HL-60 (cell line): ENCODE results near the gene TBC1D1.

Experiments used
- DNase-seq, 2 experiments: peaks; one replicate each; pipeline ENCODE4 v3.0.0-alpha.2; 2010 to 2020; ENCODE audit warnings: low read depth in 1 of 2, low spot score in 1 of 2
- H3K27ac ChIP-seq: fragments of 250-450 bp; sonication (Bioruptor Pico); replicated peaks from 2 replicates; pipeline ENCODE4 v1.5.1; 2020; ENCODE audit warnings: mild to moderate bottlenecking, moderate library complexity
- H3K27me3 ChIP-seq: fragments of 250-450 bp; sonication (Bioruptor Pico); 2 replicates; pipeline ENCODE4 v1.5.1; 2021; ENCODE audit warnings: mild to moderate bottlenecking, moderate library complexity; ENCODE audit not compliant: insufficient read depth, poor library complexity, severe bottlenecking
- H3K4me3 ChIP-seq: replicated peaks from 2 replicates; pipeline ENCODE4 v1.5.1; 2011; ENCODE audit warnings: mild to moderate bottlenecking, control low read depth, low read length; ENCODE audit not compliant: insufficient read depth
- CTCF ChIP-seq: IDR thresholded peaks from one replicate; pipeline ENCODE4 v1.5.1; 2011; ENCODE audit warnings: low read length, control low read depth, inconsistent platforms; ENCODE audit not compliant: insufficient read depth
- GABPA ChIP-seq: IDR thresholded peaks from 2 replicates; pipeline ENCODE4 v1.6.1; 2012; ENCODE audit warnings: low read depth
- POLR2AphosphoS5 ChIP-seq: IDR thresholded peaks from 2 replicates; pipeline ENCODE4 v1.6.1; 2012; ENCODE audit warnings: low read depth
- SPI1 ChIP-seq: IDR thresholded peaks from 2 replicates; pipeline ENCODE4 v1.6.1; 2012; ENCODE audit warnings: low read depth, mild to moderate bottlenecking, borderline replicate concordance
- TF ChIP-seq, protein P1 (sequence below): IDR thresholded peaks from 2 replicates; pipeline ENCODE4 v1.6.1; 2012; ENCODE audit warnings: low read depth; ENCODE audit not compliant: insufficient replicate concordance

Gene TBC1D1

DNA sequence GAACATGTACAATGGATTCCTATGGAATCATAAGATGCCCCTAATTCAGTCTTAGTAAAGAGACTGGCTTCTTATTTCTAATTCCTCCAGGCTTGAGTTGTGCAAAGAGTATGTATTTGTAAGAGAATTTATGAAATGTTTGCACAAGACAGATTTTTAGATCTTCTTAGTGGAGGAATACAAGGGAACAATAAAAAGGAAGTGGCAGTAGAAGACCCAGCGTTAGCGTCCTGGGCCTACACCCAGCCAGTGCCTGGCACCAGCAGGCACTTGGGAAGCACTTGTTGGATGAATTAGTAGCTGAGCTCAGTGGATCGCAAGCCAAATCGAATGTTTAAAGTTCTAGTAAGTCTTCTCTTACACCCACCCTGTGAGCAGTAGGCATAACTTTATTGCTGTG, 226.7 kb downstream of the TBC1D1 start:
- Histone ChIP-seq H3K27me3 (no peaks in the 10 kb centered on the region), H3K27ac (no peak overlapping the region), H3K4me3 (no peak overlapping the region)
- TF ChIP-seq SPI1 = peak; percentile 76; the same call in 1 of the 2 replicates
- TF ChIP-seq POLR2AphosphoS5 = no peak
- DNase-seq = peak in 1 of 2 experiments; percentile 20

GRCh38 chr4:38119668-38120385, 228.9 kb downstream of the TBC1D1 start:
- Histone ChIP-seq H3K4me3 (no peak overlapping the region), H3K27me3 (no peaks in the 10 kb centered on the region), H3K27ac (no peak overlapping the region)
- no peak for DNase-seq
- TF ChIP-seq POLR2AphosphoS5 (no peak), CTCF (no peak), SPI1 (no peak), GABPA (no peak)
- TF ChIP-seq, protein P1, sequence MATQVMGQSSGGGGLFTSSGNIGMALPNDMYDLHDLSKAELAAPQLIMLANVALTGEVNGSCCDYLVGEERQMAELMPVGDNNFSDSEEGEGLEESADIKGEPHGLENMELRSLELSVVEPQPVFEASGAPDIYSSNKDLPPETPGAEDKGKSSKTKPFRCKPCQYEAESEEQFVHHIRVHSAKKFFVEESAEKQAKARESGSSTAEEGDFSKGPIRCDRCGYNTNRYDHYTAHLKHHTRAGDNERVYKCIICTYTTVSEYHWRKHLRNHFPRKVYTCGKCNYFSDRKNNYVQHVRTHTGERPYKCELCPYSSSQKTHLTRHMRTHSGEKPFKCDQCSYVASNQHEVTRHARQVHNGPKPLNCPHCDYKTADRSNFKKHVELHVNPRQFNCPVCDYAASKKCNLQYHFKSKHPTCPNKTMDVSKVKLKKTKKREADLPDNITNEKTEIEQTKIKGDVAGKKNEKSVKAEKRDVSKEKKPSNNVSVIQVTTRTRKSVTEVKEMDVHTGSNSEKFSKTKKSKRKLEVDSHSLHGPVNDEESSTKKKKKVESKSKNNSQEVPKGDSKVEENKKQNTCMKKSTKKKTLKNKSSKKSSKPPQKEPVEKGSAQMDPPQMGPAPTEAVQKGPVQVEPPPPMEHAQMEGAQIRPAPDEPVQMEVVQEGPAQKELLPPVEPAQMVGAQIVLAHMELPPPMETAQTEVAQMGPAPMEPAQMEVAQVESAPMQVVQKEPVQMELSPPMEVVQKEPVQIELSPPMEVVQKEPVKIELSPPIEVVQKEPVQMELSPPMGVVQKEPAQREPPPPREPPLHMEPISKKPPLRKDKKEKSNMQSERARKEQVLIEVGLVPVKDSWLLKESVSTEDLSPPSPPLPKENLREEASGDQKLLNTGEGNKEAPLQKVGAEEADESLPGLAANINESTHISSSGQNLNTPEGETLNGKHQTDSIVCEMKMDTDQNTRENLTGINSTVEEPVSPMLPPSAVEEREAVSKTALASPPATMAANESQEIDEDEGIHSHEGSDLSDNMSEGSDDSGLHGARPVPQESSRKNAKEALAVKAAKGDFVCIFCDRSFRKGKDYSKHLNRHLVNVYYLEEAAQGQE = no peak

DNA sequence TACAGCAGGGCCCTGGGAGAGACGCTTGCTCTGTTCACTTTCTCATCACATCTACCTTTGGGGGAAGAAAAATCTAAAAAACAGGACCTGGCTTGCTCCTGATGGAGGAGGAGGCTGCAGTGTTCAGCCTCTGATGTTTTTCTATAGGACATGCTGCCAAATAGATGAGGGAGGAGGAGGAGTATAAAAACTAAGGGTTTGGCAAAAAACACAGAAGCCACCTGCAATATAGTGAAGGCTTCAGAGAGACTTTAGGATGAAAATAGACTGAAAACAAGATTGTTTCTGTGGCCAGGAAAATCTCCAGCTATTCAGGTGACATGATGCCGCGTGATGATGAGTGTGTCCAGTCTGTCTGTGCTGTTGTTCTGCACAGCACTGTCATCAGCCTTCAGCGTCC, 229.9 kb downstream of the TBC1D1 start:
- Histone ChIP-seq H3K27ac (no peak overlapping the region), H3K27me3 (no peaks in the 10 kb centered on the region), H3K4me3 (no peak overlapping the region)
- no peak for DNase-seq
- no peak for TF ChIP-seq GABPA
- no peak for TF ChIP-seq SPI1
- TF ChIP-seq CTCF = no peak
- no peak for TF ChIP-seq POLR2AphosphoS5
- TF ChIP-seq, protein P1 = no peak

GRCh38 chr4:38122060-38122459, 231.2 kb downstream of the TBC1D1 start:
- no peak for DNase-seq
- TF ChIP-seq POLR2AphosphoS5 = no peak
- TF ChIP-seq, protein P1 = no peak
- no peak for TF ChIP-seq SPI1
- TF ChIP-seq GABPA = no peak
- TF ChIP-seq CTCF = no peak
- Histone ChIP-seq H3K4me3 (no peak overlapping the region), H3K27ac (no peak overlapping the region), H3K27me3 (no peaks in the 10 kb centered on the region)
